NCI-H2029 treated with DMSO at 0.1 percent for 48 hours (cell line): ENCODE data around the gene PDLIM3.

Experiments
- DNase-seq: peaks from one replicate; lab custom pipeline; 2025; lab: John Stamatoyannopoulos, UW

The PDLIM3 gene

DNA sequence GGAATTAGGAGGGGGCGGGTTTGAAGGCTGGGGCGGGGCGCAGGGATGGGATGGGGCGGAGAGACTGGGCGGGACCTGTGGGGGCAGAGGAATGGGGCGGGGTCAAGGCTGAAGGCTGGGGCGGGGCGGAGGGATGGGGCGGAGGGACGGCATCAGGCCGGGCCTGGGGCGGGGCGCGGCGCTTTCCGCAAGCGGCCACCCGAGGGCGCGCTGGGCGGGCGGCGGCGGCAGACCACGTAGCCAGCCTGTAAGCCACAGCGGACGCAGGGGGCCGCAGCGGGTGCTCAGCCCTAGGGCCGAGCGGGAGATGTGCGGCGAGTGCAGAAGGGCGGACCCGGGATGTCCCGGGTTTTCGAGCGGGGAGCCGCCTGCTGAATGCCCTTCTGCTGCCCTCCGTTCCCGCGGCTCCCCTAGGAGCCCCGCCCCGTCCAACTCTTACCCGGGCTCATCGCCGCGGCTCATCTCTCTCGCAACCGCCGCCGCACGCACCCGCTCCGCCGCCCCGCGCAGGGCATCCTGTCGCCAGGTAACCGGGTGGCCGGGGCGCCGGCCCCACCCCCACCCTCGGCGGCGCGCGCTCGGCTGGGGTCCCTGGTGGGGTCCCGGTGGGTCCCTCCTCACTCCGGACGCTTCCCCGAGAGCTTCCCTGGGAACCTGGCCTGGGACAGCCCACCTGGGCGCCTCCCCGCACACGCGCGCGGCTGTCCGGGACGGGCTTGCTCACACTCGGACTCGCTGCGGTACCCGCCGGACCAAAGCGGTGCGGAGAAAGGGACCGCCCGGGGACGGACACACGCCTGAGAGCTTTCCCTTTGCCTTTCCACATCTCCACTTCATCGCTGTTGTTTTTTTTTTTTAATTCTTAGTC is 63.8 kb downstream of the PDLIM3 start, which contains the start of gene CCDC110:
TSS of gene CCDC110 (minus strand) at position 499 of the 868 bp plus-strand sequence. CDS start at position 449, 50 bp downstream.
- peak; percentile 32 for DNase-seq

DNA sequence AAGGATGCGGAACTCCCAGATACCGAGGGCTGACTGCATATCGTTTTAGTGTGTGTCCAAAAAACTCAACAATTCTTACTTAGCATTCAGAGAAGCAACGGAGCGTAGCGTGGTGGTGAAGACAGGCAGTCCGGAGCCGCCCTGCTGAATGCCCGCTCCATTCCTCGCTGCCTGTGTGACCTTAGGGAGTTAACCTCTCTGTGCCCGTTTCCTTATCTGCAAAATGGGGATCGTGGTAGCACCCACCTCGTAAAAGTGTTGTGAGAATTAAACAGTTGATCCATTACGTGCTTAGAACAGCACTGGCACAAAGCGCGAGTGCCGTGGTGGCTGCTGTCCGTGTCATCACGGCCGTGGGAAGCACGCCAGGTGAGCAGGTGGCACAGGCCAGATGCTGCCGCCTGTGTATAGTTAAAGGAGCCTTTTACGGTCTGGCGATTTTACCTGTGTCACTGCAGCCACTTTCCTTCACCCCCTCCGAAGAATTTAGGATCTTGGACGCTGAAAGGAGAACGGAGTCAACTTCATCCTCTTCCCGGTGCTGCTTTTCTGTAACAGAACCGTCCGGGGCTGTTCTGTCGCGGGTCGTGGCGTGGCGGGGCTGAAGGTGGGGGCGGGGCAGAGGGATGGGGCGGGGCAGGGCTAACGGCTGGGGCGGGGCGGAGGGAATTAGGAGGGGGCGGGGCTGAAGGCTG is 64.7 kb downstream of the PDLIM3 start:
- DNase-seq: peak; percentile 69

DNA sequence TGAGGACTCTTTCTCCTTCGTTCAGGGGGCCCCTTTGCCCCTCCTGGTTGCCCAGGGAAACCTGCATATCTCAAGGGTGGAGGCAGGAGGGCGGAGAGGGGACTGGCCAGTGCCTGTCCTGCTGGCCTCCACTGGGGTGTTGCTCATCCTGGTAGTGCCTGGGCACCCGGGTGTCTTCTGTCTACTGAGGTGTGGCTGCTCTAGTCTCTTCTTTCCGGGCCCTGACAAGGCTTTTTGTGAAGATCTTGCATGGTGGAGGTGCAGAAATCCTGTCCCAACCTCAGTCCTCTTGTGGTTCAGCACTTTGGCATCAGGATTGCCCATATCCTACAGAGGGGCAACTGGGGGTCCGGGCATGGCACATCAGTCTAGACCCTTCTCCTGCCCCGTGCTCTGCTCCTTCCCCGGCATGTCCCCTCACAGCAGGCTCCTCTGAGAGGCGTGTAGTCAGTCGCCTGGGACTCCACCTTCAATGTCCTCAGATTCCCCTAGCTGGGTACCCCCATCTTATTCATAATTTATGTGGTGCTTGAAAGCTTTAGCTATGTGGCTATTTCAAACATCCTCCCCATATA is 65.6 kb downstream of the PDLIM3 start:
- no peak for DNase-seq

DNA sequence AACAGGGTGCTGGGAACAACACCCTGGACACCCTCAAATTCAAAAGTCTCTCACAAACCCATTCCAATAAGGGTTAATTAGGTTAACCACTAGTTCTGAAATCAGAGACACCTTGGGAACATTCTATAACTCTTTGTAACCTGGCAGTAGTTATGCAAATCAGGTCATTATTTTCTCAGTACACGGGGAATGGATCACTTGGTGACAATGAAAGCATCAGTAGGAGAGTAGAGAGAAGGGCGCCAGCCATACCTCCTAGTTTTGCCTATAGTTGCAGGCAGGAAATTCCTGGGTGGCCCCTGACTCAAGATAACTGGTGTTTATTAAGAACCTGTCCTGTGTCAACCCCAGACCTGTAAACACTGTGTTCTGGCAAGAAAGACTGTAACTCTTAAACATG is 66.3 kb downstream of the PDLIM3 start:
- no peak for DNase-seq

DNA sequence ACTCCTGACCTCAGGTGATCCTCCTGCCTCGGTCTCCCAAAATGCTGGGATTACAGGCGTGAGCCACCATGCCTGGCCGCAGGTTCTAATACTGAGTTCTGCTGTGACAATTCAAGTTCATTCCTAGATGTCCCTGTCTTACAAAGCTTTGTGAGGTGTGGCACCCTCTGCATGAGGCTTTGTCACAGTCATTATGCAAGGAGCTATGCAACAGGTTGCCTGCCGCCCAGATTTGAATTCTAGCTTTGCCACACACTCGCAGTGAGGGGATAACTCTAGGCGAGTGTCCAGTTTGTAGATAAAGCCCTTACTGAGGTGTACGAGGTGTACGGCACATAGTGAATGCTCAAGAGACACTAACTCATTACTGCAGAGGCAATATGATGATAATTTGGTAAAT is 67.3 kb downstream of the PDLIM3 start:
- no peak for DNase-seq

DNA sequence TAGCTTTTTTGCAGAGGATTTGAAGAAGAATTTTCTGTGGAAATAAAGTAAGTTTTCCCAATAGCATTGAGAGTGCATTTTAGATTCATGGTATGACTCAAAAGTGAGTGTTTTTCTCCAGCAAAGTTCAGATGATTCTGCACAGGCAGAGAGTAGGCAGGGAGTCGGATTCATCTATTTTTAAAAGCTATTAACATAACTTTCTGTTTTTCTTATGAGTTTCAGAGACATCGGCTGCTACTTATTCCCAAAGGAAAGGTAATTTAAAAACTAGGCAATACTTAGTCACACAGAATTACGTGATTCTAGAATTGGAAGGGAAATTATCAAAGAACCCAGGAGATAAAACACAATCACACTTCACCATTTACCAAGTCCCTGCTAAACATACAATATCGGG is 68.2 kb downstream of the PDLIM3 start:
- no peak for DNase-seq

DNA sequence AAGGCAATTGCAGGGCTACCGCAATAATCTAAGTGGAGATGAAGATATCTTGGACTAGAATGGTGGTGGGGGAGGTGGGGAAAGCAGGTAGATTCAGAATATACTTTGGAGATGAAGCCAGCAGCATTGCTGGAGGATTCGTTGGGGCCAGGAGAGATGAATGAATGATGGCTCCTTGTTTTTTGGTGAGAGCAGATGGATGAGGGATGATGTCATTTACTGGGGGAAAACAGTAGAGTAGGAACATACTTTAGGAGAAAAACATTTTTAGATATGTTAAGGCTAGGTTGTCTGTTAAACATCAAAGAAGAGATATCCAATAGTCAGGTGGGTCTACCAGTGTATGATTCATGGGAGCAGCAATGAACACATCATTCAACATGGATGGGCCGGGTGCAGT is 69.6 kb downstream of the PDLIM3 start:
- DNase-seq: no peak

DNA sequence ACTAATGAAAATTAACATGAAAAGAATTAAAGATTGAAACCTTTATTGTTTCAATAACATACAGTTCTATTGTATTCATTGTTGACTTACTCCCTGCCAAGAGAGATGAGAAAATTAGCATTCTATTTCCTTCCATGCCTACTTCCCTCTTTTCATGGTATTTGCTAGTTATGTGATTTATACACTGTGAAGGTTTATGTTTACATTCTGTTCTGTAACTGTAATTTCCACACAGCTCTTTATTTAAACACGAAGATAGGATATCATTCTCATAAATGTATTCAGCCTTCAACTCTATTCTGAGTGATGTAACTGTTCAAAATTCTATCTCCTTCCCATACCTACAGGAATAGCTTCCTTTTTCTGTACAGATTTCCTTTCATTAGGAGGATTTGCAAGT is 70.4 kb downstream of the PDLIM3 start:
- DNase-seq: peak; percentile 31

DNA sequence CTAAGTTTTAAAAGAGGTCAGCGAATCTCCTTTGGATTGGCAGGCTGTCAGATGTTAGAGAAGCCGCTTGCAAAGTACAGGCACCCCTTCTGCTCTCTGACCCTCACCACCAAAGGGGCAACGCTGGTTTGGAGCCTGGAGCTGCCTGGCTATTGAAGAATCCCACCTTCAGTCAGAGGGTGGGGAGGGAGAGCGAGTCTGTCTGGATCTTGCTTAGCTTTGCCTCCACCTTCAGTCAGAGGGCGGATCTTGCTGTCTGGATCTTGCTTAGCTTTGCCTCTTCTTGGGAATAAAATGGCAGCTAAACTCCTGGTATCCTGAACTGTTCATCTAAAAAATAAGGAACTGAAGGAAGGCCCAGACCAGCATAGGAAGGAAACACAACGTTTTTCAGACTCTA is 71.1 kb downstream of the PDLIM3 start:
- no peak for DNase-seq

DNA sequence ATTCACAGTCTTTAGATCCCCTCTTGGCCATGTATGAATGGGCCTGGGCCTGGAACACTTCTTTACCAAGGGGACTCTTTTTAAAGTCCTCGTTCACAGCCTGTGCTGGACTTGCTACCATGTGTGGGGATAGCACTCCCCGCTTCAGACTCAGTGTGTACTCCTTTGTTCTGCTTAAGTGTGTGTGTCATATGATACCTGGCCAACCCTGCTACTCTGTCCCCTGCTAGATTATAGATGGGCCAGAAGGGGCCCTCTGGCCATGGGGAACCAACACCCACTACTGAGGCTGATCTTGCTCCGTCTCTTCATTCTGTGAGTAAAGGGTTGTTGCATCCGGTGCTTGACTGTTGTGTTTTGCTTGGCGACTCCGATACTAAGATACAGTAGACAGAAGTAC is 71.8 kb downstream of the PDLIM3 start:
- DNase-seq: peak; percentile 33

DNA sequence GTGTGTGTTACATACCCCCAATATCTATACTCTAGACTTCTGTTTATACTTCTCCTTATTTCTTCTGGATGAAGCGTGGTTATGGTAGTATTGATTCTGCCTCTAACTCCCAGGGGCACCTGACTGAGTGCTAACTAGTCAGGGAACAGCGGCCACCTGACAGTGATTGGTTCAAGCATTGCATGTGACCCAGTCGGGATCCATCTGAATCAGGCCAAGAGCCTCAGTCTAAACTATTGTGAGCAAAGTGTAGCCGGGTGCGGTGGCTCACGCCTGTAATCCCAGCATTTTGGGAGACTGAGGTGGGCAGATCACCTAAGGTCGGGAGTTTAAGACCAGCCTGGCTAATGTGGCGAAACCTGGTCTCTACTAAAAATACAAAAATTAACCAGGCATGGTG is 73.7 kb downstream of the PDLIM3 start:
- DNase-seq: no peak

DNA sequence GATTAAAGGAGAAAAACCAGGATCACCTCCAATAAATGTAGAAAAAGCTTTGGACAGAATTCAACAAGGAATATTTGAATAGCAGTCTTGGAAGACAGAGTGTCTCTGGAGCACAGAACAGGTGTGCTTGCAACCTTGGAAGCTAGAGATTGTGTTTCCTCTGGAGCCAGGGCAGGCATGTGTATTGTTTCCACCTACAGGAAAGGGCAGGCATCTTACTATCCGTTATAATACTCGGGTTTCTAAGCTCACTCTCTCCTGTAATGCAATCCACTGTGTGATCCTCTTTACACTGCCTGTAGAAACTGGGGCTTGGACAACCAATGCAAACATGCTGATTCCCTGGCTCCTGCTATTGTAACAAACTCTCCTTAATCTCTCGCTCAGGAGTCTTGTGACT is 78.2 kb downstream of the PDLIM3 start:
- DNase-seq: peak; percentile 40

DNA sequence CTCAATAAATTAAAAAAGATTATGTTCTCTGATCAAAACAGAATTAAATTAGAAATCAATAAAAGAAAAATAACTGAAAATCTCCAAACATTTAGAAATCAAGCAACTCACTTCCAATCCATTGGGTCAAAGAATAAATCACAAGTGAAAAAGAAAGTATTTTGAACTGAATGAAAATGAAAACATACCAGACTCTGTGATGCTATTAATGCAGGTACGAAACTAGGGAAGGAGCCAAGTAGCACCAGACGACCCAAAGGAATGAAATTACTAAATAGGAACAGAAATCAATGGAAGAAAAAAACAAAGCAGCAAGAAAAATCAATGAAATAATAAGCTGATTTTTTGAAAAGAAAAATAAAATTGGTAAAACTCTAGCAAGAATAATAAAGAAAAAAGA is 79.2 kb downstream of the PDLIM3 start:
- no peak for DNase-seq
